Sciatic nerve (tissue), 2 donors: Measurements from ENCODE around the gene CD84. TPM values are rescaled to one million over a fixed set of nuclear protein-coding genes. Genes with fewer than 3 reads are reported as not detected.
A peak's percentile ranks its signal among the peaks of the same experiment; 100 is the strongest.
"Not testable (repeated sequence)": the region's sequence is repeated elsewhere in the genome, so short reads cannot be mapped to it uniquely, and the experiment has no call there.

ENCODE experiments used
- ATAC-seq: fragments of 200-7000 bp; cut with Tn5 transposase; one replicate; pipeline ENCODE4 v1.9.1; 2020; ENCODE audit warnings: mild to moderate bottlenecking, moderate library complexity
- DNase-seq: peaks from one replicate; pipeline ENCODE4 v3.0.0-alpha.2; 2020; ENCODE audit warnings: low spot score
- intact Hi-C: fragments of 100-400 bp; cut with DNase I; formaldehyde crosslinking; loops from one replicate; pipeline ENCODE4 v1.14.2; 2022
- total RNA-seq: library from RNA; stranded (reverse); fragmentation: NEBNext Ultra II Directional; extraction: Animal tissue kit (Norgen Biotek cat#: 25700); gene quantifications from one replicate; pipeline ENCODE4 v1.2.1, GENCODE V29; 2021
- donor health status: DM: no; HTN: no; CAD: no.
- donor health status: DM: no; HTN: no; CAD: no.

Gene CD84
- total RNA-seq, 1 donor from 2014 or later, result 13.5 TPM

- intact Hi-C loops, result no loop called here
- ATAC-seq, result no peak
- no peak for DNase-seq
Measured at GRCh38 chr1:160522622-160523345, 56.5 kb downstream of the CD84 start, which contains the start of gene SLAMF6. Gene SLAMF6 (minus strand): TSS chr1:160523255. CDS start chr1:160523192, 63 bp downstream.

- intact Hi-C loops, result no loop called here
- ATAC-seq (no peak), DNase-seq (no peak)
Measured at GRCh38 chr1:160522136-160522535, 57.2 kb downstream of the CD84 start.

- intact Hi-C loops, result no loop called here
- DNase-seq (no peak), ATAC-seq (no peak)
Measured at GRCh38 chr1:160521554-160521953, 57.7 kb downstream of the CD84 start.

GRCh38 chr1:160520999-160521398 is 58.3 kb downstream of the CD84 start:
- intact Hi-C loops, result no loop called here
- ATAC-seq (no peak), DNase-seq (no peak)

GRCh38 chr1:160520582-160520981 is 58.7 kb downstream of the CD84 start:
- DNase-seq (no peak), ATAC-seq (no peak)
- intact Hi-C loops, result no loop called here

- no peak for DNase-seq
- no peak for ATAC-seq
- intact Hi-C loops, result no loop called here
Measured at GRCh38 chr1:160519642-160520435, 59.5 kb downstream of the CD84 start.

GRCh38 chr1:160517519-160517918 is 61.8 kb downstream of the CD84 start:
- intact Hi-C loops, ATAC-seq, DNase-seq: not testable (repeated sequence)

GRCh38 chr1:160515908-160516307 is 63.4 kb downstream of the CD84 start:
- intact Hi-C loops, DNase-seq, ATAC-seq: not testable (repeated sequence)

- intact Hi-C loops, result no loop called here
Measured at GRCh38 chr1:160504651-160505050, 74.6 kb downstream of the CD84 start.

GRCh38 chr1:160503087-160503486 is 76.2 kb downstream of the CD84 start:
- intact Hi-C loops, result no loop called here
- DNase-seq (no peak), ATAC-seq (no peak)

More at GRCh38 chr1:160504651-160505050, 74.6 kb downstream of the CD84 start:
- DNase-seq (no peak), ATAC-seq (no peak)

GRCh38 chr1:160500321-160500990 is 78.8 kb downstream of the CD84 start:
- intact Hi-C loops, result no loop called here
- no peak for DNase-seq
- ATAC-seq, result no peak

- intact Hi-C loops, result no loop called here
- no peak for DNase-seq
- peak; percentile 79 for ATAC-seq
Measured at GRCh38 chr1:160499631-160500030, 79.7 kb downstream of the CD84 start.

- DNase-seq, ATAC-seq, intact Hi-C loops: not testable (repeated sequence)
Measured at GRCh38 chr1:160498301-160499065, 80.8 kb downstream of the CD84 start.

- DNase-seq, result no peak
- no peak for ATAC-seq
- intact Hi-C loops, result no loop called here
Measured at GRCh38 chr1:160496334-160496733, 83.0 kb downstream of the CD84 start.

GRCh38 chr1:160494620-160495019 is 84.7 kb downstream of the CD84 start:
- ATAC-seq, result no peak
- intact Hi-C loops, result no loop called here
- DNase-seq, result no peak

- ATAC-seq (no peak), DNase-seq (no peak)
- intact Hi-C loops, result no loop called here
Measured at GRCh38 chr1:160492617-160493016, 86.7 kb downstream of the CD84 start.

GRCh38 chr1:160491981-160492380 is 87.3 kb downstream of the CD84 start:
- intact Hi-C loops, result no loop called here
- no peak for DNase-seq
- no peak for ATAC-seq
